Measurements from ENCODE around the gene TOP3B. TPM values are rescaled to one million over a fixed set of nuclear protein-coding genes. Genes with fewer than 3 reads are reported as not detected.

Gene TOP3B
- total and polyA plus RNA-seq, 9 of the 15 experiments (the other 6 are each of a cell fraction or from before 2014, with no cell fraction given), result 3.0 to 188 (median 112) TPM

- no peak for TF ChIP-seq ZNF639 (CRISPR knock-in tag; conservative IDR thresholded peaks at IDR 0.05 in 1 of 2, IDR thresholded peaks at IDR 0.05 in 1 of 2)
- TF ChIP-seq SIX5 (IDR thresholded peaks at IDR 0.05; ENCODE audit: borderline replicate concordance in 1 of 2, insufficient read depth in 1 of 2, low read depth in 1 of 2, low read length in 2 of 2), result 0 out of 4 replicates have a peak, but pooled peaks of 1 of the 2 experiments have one; percentile 9
- TF ChIP-seq CREB3L1 (IDR thresholded peaks at IDR 0.05; ENCODE audit: borderline replicate concordance, low read depth), result no peak
- no peak for TF ChIP-seq TAF1 (IDR thresholded peaks at IDR 0.05; ENCODE audit: control insufficient read depth, extremely low read depth, insufficient read depth, low read length, severe bottlenecking)
- TF ChIP-seq MLX (CRISPR knock-in tag; conservative IDR thresholded peaks at IDR 0.05), result 0 out of 4 replicates have a peak, but pooled peaks of 1 of the 2 experiments have one; percentile 56
- TF ChIP-seq RBBP5 (IDR thresholded peaks at IDR 0.05; ENCODE audit: borderline replicate concordance, insufficient read depth, low read length, poor library complexity, severe bottlenecking), result peak; percentile 45
- TF ChIP-seq RREB1 (CRISPR knock-in tag; IDR thresholded peaks at IDR 0.05), result peak; percentile 37; the same call in 1 of the 2 replicates
- no peak for TF ChIP-seq GATAD2B (IDR thresholded peaks at IDR 0.05; ENCODE audit: borderline replicate concordance)
Measured at GRCh38 chr22:21970800-21971617, 11.6 kb downstream of the TOP3B start (continued).
